Endothelial cell of umbilical vein (primary cell): Measurements from ENCODE around the gene SFT2D1.

Source experiments
- POLR2AphosphoS5 ChIP-seq: IDR thresholded peaks from 2 replicates; pipeline ENCODE4 v1.6.1; 2012; ENCODE audit warnings: low read depth, mild to moderate bottlenecking, control low read depth, low read length, moderate library complexity; ENCODE audit not compliant: insufficient read depth
- TF ChIP-seq, protein P1 (sequence below), 2 donors: IDR thresholded peaks; 1 replicate in 1 of 2; 2 replicates in 1 of 2; pipeline ENCODE4 v1.5.1; 2011; ENCODE audit warnings: low read length in 2 of 2, mild to moderate bottlenecking in 2 of 2, moderate library complexity in 2 of 2, control low read depth in 1 of 2, inconsistent platforms in 1 of 2, low read depth in 1 of 2; ENCODE audit not compliant: insufficient read depth in 1 of 2; ENCODE audit errors: extremely low read depth in 1 of 2

DNA sequence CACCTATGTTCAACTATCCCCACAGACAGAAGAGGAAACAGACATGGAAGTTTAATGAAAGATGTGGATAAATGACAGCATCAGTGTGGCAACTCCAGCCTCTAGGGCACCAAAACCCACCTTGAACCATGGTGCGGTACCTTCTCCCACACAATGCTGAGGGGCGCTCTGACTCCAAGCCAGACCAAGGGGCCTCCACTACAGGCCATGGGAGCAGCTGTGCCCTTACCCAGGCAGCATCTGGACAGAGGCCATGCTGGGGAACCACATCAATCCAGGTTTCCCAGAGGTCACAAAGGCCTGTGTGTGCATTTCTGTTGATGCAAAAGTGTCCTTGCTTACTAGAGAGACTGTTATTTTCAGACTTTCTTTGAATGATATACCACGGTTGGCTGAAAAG is 38.2 kb downstream of the SFT2D1 start:
- TF ChIP-seq, protein P1, sequence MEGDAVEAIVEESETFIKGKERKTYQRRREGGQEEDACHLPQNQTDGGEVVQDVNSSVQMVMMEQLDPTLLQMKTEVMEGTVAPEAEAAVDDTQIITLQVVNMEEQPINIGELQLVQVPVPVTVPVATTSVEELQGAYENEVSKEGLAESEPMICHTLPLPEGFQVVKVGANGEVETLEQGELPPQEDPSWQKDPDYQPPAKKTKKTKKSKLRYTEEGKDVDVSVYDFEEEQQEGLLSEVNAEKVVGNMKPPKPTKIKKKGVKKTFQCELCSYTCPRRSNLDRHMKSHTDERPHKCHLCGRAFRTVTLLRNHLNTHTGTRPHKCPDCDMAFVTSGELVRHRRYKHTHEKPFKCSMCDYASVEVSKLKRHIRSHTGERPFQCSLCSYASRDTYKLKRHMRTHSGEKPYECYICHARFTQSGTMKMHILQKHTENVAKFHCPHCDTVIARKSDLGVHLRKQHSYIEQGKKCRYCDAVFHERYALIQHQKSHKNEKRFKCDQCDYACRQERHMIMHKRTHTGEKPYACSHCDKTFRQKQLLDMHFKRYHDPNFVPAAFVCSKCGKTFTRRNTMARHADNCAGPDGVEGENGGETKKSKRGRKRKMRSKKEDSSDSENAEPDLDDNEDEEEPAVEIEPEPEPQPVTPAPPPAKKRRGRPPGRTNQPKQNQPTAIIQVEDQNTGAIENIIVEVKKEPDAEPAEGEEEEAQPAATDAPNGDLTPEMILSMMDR (IDR thresholded peaks at IDR 0.05; ENCODE audit: extremely low read depth in 1 of 2, insufficient read depth in 1 of 2, low read depth in 1 of 2, low read length in 2 of 2) = no peak
- no peak for TF ChIP-seq POLR2AphosphoS5
